NCI-H446 treated with DMSO at 0.1 percent for 48 hours (cell line): ENCODE data around the gene BTNL2.
A peak's percentile ranks its signal among the peaks of the same experiment; 100 is the strongest.
"Not testable (repeated sequence)": the region's sequence is repeated elsewhere in the genome, so short reads cannot be mapped to it uniquely, and the experiment has no call there.

Experiments used
- DNase-seq: peaks from one replicate; lab custom pipeline; 2025; lab: John Stamatoyannopoulos, UW

Gene BTNL2

GRCh38 chr6:32406857-32407256 is at the start of gene BTNL2:
Gene BTNL2 (minus strand): TSS chr6:32407181. CDS start chr6:32407123, 58 bp downstream.
- DNase-seq: no peak

GRCh38 chr6:32449088-32449736 is 42.2 kb upstream of the BTNL2 start:
- no peak for DNase-seq

GRCh38 chr6:32447932-32448331 is 41.0 kb upstream of the BTNL2 start:
- no peak for DNase-seq

GRCh38 chr6:32445321-32445854 is 38.4 kb upstream of the BTNL2 start:
- DNase-seq: no peak

- DNase-seq: no peak
These were observed 37.5 kb upstream of the BTNL2 start for GRCh38 chr6:32444433-32444832.

- DNase-seq: no peak
These were observed 36.1 kb upstream of the BTNL2 start for GRCh38 chr6:32442977-32443552.

- no peak for DNase-seq
These were observed 35.3 kb upstream of the BTNL2 start for GRCh38 chr6:32442243-32442667.

GRCh38 chr6:32439602-32440214 is 32.7 kb upstream of the BTNL2 start, which contains the start of gene HLA-DRA:
Gene HLA-DRA (plus strand): TSS chr6:32439887. CDS start chr6:32439951, 64 bp downstream.
- DNase-seq: peak; percentile 5

- no peak for DNase-seq
These were observed 32.2 kb upstream of the BTNL2 start for GRCh38 chr6:32439139-32439538.

- DNase-seq: no peak
These were observed 30.2 kb upstream of the BTNL2 start for GRCh38 chr6:32436995-32437836.

- no peak for DNase-seq
These were observed 29.2 kb upstream of the BTNL2 start for GRCh38 chr6:32436186-32436585.

GRCh38 chr6:32433950-32434349 is 27.0 kb upstream of the BTNL2 start:
- DNase-seq: not testable (repeated sequence)

GRCh38 chr6:32432050-32432450 is 25.1 kb upstream of the BTNL2 start:
- no peak for DNase-seq

- no peak for DNase-seq
These were observed 24.2 kb upstream of the BTNL2 start for GRCh38 chr6:32431142-32431541.

GRCh38 chr6:32430179-32430578 is 23.2 kb upstream of the BTNL2 start:
- no peak for DNase-seq

- no peak for DNase-seq
These were observed 21.0 kb upstream of the BTNL2 start for GRCh38 chr6:32427934-32428474.

GRCh38 chr6:32427218-32427617 is 20.2 kb upstream of the BTNL2 start:
- DNase-seq: no peak

GRCh38 chr6:32426338-32426737 is 19.4 kb upstream of the BTNL2 start:
- no peak for DNase-seq

GRCh38 chr6:32424589-32425300 is 17.8 kb upstream of the BTNL2 start:
- no peak for DNase-seq

- DNase-seq: no peak
These were observed 9.1 kb upstream of the BTNL2 start for GRCh38 chr6:32416036-32416435.

- peak; percentile 17 for DNase-seq
These were observed 8.6 kb upstream of the BTNL2 start for GRCh38 chr6:32415521-32416019.
